GM21576 (cell line): ENCODE data around the gene RAD51B.

Experiments used
- ATAC-seq: cut with Tn5 transposase; IDR thresholded peaks from one replicate; pipeline ENCODE4 v1.9.1; 2021; ENCODE audit warnings: mild to moderate bottlenecking, moderate library complexity; ENCODE audit not compliant: unreplicated experiment

The RAD51B gene

DNA sequence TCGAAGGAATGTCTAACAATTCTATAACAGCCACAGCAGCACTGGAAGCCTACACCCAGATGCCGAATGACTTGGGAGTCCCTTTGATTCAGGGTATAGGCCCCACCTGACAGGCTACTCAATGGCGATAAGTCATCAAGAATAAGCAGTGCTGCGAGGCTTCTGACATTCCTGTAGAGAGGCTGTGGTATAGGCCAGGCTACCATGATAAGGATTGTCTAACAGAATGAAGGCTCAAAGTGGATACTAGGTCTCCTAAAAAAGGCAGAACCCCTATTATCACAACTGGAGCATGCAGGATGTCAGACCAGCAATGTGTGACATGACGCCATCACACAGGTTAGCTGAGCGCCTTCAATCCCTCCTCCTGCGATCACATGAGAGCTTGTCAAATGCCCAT, 920.1 kb downstream of the RAD51B start:
- ATAC-seq, result no peak

DNA sequence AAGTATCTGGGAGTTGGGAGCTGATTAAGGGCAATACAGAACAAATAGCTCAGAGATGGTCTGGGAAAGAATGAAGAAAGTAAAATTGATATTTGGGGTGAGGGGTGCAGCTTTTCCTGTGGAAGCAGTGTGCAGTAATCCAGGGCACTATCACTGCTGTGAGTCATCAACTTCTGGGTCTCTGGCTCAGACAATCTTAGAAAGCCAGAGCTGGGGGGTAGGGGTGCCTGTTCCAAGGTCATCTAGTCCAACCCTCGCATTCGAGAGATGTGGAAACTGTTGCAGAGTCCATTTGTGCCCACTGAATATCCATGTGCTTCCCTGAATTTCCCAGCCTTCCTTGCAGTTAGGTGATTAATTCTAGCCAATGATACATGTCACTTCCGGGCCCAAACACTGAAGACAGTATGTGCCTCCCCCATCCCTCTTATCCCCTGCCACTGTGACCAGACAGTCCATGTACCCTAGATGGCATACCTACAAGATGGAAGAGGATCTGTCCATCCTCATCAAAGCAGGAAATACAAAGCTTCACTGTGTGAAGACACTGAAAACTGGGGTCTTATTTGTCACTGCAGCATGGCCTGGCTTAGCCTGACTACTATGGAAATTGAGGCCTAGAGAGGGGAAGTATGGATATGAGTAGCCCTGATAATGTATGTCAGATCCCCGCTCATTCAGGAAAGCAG, 921.4 kb downstream of the RAD51B start:
- no peak for ATAC-seq

DNA sequence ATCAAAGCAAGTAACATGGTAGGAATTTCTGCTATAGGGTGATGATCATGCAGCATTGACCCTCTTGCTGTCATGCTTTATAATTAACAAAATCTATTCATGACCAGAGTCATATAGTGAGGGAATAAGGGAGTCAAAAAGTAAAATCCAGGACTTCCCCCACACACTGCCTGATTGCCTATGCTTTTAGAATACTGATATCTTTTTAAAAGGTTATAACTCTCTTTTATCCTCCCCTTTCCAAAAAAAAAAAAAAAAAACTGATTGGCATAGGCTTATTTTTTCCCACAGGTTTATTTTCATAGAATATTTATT, 921.9 kb downstream of the RAD51B start:
- ATAC-seq, result no peak

DNA sequence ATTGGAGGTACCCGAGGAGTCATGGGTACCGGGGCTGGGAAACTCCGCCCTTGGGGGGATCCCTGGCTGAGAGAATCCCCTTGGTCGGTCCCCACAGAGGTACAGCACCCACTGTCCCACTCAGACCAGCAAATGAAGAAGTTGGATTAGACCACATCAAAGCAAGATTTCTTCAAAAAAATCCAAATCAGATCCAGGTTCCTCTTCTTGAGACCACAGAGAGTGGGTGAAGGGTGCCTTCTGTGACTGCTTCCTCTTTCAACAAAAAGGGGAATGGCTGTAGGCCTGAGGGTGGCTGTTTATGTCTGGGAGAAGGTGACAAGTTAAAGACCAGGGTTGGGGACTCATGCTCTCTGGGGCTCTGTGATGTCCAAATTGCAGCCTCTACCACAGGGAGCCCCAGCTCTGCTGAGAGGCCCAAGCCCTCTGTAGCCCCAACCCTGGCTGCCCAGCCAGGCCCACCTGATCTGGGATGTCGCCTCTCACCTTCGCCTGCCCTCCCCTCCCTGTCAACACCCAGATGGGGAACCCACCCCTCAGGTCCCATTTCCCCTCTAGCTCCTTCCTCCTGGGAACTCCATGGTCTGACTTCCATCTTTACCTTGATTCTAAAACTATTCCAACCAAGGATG, 922.4 kb downstream of the RAD51B start:
- peak; percentile 73 for ATAC-seq

DNA sequence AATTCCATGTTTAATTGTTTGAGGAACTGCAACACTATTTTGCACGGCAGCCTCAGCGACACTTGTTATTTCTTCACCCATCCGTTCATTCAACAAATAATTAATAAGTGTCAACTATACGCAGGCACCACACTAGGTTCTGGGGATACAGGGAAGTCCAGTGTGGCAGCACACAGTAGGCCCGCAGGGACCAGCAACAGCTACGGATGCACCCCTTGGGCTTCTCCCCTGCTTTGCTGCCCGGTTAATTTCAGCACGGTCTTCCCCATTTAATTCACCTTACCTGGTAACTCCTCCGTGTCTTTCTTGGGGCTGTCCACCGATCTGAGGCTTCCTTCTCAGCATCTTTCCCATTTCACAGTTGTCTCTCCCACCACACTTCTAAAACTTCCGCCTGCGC, 925.0 kb downstream of the RAD51B start:
- ATAC-seq, result no peak

DNA sequence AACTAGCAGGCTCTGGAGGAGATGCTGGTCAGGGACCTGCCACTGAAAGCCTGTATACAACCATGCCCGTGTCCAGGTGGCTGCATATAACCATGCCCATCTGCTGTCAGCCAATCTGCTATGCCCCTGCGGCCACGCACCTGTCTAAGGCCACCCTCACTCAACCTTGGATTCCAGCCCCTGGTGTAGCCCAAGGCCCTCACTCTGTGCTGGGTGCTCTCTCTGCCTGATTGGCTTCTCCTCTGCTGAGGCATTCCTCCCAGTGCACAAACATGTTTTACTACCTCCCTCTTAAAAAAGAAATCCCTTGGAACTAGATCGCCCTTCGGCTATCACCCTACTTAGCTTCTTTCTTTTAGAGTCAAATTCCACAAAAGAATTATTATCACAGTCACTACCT, 927.8 kb downstream of the RAD51B start:
- no peak for ATAC-seq

DNA sequence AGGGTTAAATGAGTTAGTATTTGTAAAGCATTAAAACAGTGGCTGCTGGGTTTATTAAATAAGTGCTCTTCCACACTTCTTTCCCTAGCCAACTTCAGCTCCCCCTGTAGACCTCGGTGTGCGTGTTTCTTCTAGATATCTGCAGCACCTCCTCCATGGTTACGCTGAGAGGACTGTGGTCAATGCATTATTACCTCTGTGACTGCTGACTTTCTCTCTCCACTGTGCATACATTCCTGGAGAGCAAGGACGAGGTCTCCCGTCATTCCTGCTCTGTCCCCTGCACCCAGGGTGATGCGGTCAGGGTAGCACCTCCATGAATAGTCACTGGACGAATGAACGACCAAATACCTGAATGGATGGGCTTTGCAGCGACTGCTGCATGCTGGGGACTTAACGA, 928.7 kb downstream of the RAD51B start:
- ATAC-seq, result no peak

DNA sequence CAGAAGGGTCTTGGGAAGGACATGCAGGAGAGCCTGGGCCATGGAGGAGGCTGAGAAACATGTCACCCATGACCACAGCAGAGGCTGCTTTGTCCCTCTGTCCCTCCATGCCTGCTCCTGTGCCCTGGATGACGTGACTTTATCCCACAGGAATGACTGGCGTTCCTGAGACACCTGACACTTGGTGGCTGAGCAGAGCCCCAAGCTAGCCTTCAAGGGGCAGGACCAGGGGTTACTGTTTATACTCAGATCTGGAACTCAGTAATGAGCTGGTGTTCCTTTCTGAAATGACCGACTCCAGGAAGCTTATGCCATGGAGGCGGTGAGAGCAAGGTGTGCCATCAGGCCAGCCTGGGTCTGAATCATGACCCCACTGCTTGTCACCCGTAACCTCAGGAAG, 929.1 kb downstream of the RAD51B start:
- no peak for ATAC-seq

DNA sequence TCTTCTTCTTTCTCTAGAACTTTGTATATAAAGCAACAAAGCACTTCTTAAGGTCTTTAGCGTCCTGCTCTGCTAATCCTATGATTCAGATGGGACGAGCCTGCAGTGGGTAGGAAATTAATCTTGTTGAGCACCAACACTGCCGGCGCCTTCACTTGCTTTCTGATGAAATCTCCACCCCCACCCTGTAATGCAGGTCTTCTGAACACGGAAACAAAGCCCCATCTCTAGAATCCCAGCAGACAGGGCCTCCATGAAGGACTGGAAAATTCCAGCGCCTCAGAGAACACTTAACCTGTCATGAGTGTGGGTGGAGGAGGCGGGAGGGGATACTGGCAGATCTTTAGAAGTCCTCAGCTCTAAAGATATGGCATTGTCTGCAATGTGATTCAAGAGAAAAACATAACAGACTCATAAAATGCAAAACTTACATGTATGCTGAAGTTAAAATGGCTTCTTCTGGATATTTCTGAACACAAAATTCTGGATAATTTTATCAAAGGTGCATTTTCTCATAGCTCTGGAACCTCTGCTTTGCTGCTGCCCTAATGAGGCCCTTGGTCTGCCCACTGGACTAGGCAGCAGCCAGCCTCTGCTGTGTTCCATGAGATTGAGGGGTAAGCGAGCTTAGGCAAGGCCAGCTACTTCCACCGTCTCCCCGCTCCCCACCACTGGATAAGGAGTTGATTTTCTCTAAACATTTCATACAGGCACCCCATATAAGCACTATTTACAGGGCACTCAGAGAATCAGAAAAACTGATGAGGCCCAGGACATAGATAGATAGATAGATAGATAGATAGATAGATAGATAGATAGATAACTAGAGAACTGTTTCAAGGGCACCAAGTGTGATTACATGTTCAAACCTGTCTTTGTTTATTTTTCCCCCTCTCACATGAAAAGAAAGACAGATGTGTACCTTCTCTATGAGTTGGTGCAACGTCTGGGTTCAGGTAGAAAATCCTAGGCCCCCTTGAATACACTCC, 930.2 kb downstream of the RAD51B start:
- no peak for ATAC-seq

DNA sequence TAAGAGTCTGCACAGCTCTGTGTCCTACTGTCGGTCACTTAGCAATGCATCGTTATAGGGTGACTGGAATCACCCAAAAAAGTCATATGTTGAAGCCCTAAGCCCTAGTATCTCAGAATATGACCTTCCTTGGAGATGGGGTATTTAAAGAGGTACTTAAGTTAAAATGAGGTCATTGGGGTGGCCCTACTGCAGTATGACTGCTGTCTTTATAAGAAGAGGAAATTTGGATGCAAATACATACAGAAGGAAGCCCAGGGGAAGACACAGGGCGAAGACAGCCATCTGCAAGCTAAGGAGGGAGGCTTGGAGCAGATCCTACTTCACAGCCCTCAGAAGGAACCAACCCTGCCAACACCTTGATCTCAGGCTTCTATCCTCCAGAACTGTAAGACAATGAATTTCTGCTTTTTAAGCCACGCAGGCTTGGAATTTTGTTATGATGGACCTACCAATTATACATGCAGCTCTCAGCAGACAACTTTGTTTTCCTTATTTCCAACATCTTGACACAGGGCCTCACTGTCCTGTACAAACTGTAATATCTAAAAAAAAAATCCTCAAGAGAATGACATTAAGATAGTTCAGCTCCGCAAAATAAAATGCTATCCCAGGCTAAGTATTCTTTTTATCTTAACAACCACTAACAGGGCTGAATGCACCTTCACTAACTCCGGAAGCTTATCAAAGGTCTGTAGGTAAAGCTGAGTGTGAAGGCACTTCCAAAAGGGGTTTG, 932.9 kb downstream of the RAD51B start:
- no peak for ATAC-seq

DNA sequence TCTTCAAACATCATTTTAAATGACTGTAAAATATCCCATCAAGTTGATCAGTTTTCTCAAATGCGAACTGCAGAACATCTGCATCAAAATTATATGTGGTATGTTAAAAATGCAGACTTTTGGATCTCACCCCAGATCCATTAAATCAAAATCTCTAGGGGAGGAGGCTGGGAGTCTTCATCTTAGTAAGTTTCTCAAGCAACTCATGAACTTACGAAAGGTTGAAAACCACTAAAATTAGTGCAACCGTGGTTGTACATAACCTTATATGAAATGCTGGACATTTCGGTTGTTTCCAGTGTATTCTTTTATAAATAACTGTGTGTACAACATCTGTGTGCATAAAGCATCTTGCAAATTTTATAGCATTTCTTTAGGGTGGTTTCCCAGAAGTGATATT, 934.1 kb downstream of the RAD51B start:
- no peak for ATAC-seq

DNA sequence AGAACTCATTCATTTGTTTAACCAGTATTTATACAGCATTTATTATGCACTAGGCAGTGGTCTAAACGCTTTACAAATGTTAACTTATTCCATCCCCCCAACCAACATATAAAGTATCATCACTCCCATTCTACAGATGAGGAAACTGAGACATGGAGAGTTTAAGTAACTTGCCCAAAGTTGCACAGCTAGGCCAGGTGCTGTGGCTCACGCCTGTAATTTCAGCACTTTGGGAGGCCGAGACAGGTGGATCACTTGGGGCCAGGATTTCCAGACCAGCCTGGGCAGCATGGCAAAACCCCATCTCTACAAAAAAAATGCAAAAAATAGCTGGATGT, 935.4 kb downstream of the RAD51B start:
- no peak for ATAC-seq

DNA sequence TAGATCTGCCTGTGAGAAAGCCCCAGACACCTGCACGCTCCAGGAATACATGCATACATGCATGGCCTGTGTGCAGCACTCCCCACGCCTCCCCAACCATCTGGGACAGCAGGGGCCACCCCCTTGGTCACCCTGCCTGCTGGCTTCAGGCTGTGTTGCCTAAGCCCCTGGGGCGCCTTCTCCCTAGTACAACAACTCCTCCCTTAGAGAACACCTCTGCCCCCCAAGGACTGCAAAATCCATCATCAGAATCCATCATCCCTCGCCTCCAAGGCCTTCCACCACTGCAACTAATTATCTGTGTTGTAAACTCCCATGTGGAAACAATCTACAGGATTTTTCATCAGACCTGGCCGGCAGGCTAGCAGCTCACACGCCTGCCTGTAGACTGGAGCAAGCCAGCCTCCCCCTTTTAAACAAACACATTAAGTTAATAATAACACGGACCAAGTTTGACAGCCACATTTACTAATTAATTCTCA, 936.5 kb downstream of the RAD51B start:
- ATAC-seq, result no peak

DNA sequence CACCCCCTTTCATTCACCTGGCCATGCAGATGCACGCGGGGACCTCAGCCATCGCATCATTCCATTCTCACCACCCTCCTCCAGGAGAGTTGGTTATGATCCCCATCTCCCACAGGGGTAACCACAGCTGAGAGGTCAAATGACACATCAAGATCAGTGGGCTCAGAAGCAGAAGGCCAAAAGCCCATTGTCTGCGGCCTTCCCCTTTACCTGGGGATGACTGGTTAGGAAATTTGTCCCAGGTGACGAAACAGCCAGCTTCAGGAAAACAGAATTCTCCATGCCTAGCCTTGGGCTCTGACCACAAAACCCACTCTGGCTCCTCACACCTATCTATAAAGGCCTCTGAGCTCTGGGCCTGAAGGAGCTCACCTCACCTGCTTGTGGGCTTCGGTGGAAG, 937.2 kb downstream of the RAD51B start:
- ATAC-seq, result no peak

DNA sequence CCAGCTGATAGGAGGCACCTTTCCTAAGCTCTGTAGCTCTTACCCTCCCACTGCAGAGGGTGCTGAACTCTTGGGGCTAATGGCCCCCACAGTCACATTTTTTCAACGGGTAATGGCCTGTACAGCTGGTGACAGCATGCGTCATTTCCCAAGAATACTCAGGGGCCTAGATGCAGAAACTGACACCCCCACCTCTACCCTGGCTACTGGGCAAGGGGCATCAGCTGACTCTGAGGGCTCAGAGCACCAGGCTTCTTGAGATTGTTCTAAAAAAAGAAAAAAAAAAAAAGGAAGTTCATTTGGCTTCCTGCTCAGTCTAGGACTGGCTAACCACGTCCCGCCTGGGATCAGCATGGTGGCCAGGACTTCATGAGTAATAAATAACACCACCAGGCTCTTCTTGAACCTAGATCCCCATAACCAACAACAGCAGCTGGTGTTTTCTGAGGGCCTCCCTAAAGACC, 938.1 kb downstream of the RAD51B start:
- ATAC-seq, result no peak

DNA sequence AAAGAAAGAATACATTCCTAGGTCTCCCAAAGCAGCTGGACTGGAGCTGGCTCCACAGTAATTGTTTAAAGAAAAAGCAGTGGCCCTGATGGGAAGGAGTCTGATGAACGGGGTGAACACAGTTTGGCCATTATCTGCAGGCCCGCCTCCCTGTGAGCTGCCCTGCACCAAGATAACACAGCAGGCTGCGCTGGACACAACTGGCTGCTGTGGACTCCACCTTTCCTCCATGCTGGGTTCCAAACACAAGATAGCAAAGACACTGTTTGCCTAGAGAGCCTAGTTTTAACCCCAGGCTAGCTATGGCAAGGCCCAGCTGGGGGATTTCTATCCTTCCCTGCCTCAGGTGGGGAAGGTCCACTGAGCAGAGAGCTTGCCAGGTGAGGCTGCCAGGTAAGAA, 938.7 kb downstream of the RAD51B start:
- ATAC-seq, result no peak

DNA sequence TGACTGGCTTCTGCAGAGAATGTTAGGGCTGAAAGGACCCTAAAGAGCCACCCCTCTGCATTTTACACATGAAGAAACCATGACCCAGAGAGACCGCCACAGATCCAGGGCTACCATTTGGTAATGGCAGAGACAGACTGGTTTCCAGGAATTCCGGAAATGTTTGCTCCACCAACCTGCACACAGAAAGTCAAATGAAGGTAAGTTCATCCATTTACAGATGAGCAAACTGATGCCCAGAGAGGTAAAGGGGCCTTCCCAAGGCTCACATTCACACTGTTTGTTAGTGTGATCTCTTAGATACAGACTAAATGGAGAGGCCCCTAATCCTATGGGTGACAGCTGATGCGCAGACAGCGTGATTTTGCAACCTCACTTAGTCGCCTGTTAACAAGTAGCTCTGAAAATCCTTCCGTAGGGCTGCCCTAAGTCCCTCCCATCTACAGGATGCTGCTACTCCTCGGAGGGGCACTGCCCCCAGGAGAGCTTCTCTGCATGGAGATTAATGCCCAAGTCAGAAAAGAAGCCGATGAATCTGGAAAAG, 939.5 kb downstream of the RAD51B start:
- ATAC-seq, result no peak

DNA sequence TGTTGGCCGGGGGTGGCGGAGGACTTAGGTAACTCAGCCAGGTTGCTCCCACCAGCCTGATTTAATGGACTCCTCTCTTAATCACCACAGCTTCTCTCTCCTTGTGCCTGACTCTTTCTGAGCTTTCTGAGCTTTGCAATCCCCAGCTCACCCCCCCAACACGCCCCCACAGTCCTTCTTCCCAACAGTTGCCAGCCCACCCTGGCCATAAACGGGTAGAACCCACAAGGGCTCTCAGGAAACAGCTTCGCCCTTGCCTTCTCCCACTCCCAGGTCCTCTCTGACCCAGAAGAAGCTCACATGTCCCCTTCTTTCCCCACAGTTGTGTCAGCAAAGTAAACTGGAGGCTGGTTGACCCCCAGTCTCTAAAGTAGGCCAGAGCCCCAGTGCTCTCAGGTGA, 940.4 kb downstream of the RAD51B start:
- ATAC-seq, result no peak

DNA sequence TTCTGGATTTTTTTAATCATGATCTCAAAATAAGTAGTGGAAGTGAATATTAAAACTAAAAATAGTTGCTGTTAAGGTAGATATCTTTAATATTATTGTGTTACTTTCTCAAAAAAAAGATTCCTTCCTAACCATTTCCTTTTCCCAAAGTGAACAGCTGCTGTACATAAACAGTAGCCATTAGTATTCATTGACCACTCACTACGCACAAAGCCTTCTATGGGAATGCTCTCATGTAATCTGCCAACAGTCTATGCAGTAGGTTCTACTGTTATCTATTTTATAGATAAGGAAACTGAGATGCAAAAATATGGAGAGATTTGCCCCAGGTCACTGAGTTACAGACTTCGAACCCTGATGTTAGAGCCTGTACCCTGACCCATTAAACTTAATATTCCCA, 941.2 kb downstream of the RAD51B start:
- ATAC-seq, result no peak

DNA sequence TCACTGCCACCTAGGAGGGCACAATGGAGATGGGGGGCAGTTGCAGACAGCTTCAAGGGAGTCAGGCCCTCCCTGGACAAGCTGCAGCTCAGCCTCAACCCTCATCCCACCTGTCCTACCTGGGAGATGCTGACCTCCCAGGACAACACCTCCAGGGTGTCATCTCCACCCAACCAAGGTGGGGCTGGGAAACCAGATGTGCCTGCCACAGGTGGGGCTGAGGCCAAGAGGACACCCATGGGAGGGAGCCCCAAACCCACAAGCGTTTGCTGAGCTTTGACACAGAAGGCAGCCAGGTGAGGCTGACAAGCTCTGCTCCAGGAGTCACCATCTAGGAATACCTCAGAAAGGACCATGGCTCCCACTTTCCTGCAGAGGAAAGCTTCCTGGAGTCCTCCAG, 941.8 kb downstream of the RAD51B start:
- no peak for ATAC-seq
